ENCODE measurements around the gene MARK3. TPM values are rescaled to one million over a fixed set of nuclear protein-coding genes. Genes with fewer than 3 reads are reported as not detected.

Gene MARK3
- total RNA-seq, 1 experiment from 2014 or later: 72.5 TPM

DNA sequence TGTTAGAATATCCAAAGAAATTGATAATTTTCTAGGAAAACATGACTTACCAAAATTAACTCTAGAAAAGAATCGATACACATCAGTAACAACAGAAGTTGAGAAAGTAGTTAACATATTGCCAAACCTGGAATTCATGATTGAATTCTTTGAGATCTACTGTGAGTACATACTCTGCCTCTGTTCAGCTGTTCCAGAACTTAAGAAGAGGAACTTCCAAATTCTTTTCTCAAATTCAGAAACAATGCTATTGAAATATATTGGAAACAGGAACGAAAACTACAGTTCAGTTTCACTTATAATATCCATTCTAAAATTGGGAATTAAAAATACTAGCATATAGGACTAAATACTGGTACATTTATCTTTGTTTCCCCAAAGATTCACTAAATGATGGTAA, 57.9 kb downstream of the MARK3 start:
- H3K27me3 ChIP-seq (ENCODE audit: insufficient read depth, low read length): no peaks in the 10 kb centered on the region
- POLR2A ChIA-PET: no interaction called here
- CTCF ChIA-PET: no interaction called here

DNA sequence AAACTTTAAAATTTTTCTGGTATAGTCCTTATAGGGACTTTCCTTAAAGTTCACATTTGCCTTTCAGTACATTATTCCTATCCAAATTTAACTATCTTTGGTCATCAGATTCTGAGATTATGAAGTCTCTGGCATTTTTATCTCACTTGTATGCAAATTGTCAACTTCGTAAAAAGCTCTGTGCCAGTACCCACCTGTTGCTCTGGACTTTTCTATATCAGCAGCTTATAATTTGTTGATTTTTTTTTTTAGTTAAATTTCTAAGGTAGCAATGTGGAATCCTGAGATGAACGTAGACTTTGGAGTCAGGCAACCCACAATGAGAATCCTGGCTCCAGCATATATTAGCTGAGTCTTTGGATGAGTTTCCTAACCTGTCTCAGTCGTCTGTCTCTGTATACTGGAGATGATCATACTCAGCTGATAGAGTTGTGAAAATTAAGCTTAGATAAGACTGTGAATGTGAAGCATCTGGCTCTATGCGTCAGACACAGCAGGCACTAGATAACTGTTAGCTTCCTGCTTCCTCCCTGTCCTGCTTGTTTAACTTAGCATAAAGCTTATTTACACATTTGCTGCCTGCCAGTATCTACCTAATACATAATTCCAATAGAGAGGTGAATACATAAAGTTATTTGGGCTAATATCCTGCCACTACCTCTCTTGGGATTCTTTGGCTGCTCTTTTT, 59.8 kb downstream of the MARK3 start:
- ATAC-seq (no peak), DNase-seq (ENCODE audit: low read depth, low spot score) (no peak)
- intact Hi-C loops (cut with micrococcal nuclease): no loop called here
- ChIA-PET CTCF (no interaction called here), RAD21 (ENCODE audit: low non-redundant PET in 1 of 2, low total read pairs in 2 of 2, uncharacterized antibody in 2 of 2, unreplicated experiment in 2 of 2) (no interaction called here), POLR2A (no interaction called here)
- Histone ChIP-seq H3K79me2 (ENCODE audit: insufficient read depth, low read length) (peaks cover 80% of the 10 kb centered on the region), H3K27me3 (ENCODE audit: insufficient read depth, low read length) (no peaks in the 10 kb centered on the region), H3K4me1 (ENCODE audit: control insufficient read depth in 1 of 2, insufficient read depth in 2 of 2, low read length in 2 of 2) (no peaks in the 10 kb centered on the region), H3K27ac (ENCODE audit: low read depth, low read length) (no peak overlapping the region), H2AFZ (ENCODE audit: low read depth, low read length, poor library complexity, severe bottlenecking) (no peak overlapping the region), H4K20me1 (ENCODE audit: insufficient read depth) (peaks cover 6% of the 10 kb centered on the region; the same call in 1 of the 2 replicates), H3K4me2 (ENCODE audit: low read length) (no peak overlapping the region), H3K9ac (ENCODE audit: low read length) (no peak overlapping the region), H3K9me3 (ENCODE audit: control insufficient read depth in 1 of 2, insufficient read depth in 1 of 2, low read depth in 1 of 2, low read length in 2 of 2) (no peaks in the 10 kb centered on the region), H3K9me2 (ENCODE audit: insufficient read depth) (no peaks in the 10 kb centered on the region), H3K36me3 (ENCODE audit: control insufficient read depth in 1 of 2, insufficient read depth in 2 of 2, low read length in 2 of 2) (no peaks in the 10 kb centered on the region; a peak in 1 of 4 replicates), H3K4me3 (replicated peaks in 1 of 2; ENCODE audit: low read depth in 1 of 2, low read length in 2 of 2) (no peak overlapping the region)
- no TSS peak for BruUV-seq (replicated peaks)
- TF ChIP-seq SIN3A (IDR thresholded peaks at IDR 0.05; ENCODE audit: low read depth) (no peak), ZNF274 (IDR thresholded peaks at IDR 0.05; ENCODE audit: low read depth, low read length) (no peak), EZH2 (IDR thresholded peaks at IDR 0.05) (no peak), POLR2AphosphoS5 (IDR thresholded peaks at IDR 0.05; ENCODE audit: low read depth, low read length) (no peak), JUND (IDR thresholded peaks at IDR 0.05) (no peak), YY1 (IDR thresholded peaks at IDR 0.05; ENCODE audit: extremely low read depth, insufficient replicate concordance, low read depth, low read length) (no peak), RAD21 (IDR thresholded peaks at IDR 0.05; ENCODE audit: low read depth) (no peak), CBX3 (IDR thresholded peaks at IDR 0.05; ENCODE audit: low read depth) (no peak), SP1 (IDR thresholded peaks at IDR 0.05; ENCODE audit: low read depth) (no peak), FOSL1 (IDR thresholded peaks at IDR 0.05; ENCODE audit: low read depth) (no peak), ELF1 (IDR thresholded peaks at IDR 0.05; ENCODE audit: borderline replicate concordance, low read depth) (no peak), ZFX (IDR thresholded peaks at IDR 0.05) (no peak), SRF (IDR thresholded peaks at IDR 0.05; ENCODE audit: low read depth) (no peak)
- TF ChIP-seq, protein P1, sequence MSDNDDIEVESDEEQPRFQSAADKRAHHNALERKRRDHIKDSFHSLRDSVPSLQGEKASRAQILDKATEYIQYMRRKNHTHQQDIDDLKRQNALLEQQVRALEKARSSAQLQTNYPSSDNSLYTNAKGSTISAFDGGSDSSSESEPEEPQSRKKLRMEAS (IDR thresholded peaks at IDR 0.05): no peak

More for the DNA sequence above, 57.9 kb downstream of the MARK3 start:
- RAD21 ChIA-PET (ENCODE audit: low non-redundant PET in 1 of 2, low total read pairs in 2 of 2, uncharacterized antibody in 2 of 2, unreplicated experiment in 2 of 2): no interaction called here
- Histone ChIP-seq H3K9me2 (ENCODE audit: insufficient read depth) (no peaks in the 10 kb centered on the region), H3K9me3 (ENCODE audit: control insufficient read depth in 1 of 2, insufficient read depth in 1 of 2, low read depth in 1 of 2, low read length in 2 of 2) (no peaks in the 10 kb centered on the region), H3K36me3 (ENCODE audit: control insufficient read depth in 1 of 2, insufficient read depth in 2 of 2, low read length in 2 of 2) (peaks cover 3 to 6% of the 10 kb centered on the region in 2 experiments; a peak in 2 of 4 replicates), H3K79me2 (ENCODE audit: insufficient read depth, low read length) (peaks cover 86% of the 10 kb centered on the region), H3K4me1 (ENCODE audit: control insufficient read depth in 1 of 2, insufficient read depth in 2 of 2, low read length in 2 of 2) (no peaks in the 10 kb centered on the region), H3K27ac (ENCODE audit: low read depth, low read length) (no peak overlapping the region), H2AFZ (ENCODE audit: low read depth, low read length, poor library complexity, severe bottlenecking) (no peak overlapping the region), H3K4me2 (ENCODE audit: low read length) (no peak overlapping the region), H3K9ac (ENCODE audit: low read length) (no peak overlapping the region), H3K4me3 (replicated peaks in 1 of 2; ENCODE audit: low read depth in 1 of 2, low read length in 2 of 2) (no peak overlapping the region), H4K20me1 (ENCODE audit: insufficient read depth) (0 out of 2 replicates have a peak, but pooled peaks cover under 1% of the 10 kb centered on the region)
- intact Hi-C loops (cut with micrococcal nuclease): no loop called here
- no TSS peak for BruUV-seq (replicated peaks)
- no peak for DNase-seq (ENCODE audit: low read depth, low spot score)
- no peak for TF ChIP-seq SP1 (IDR thresholded peaks at IDR 0.05; ENCODE audit: low read depth)
- no peak for TF ChIP-seq YY1 (IDR thresholded peaks at IDR 0.05; ENCODE audit: extremely low read depth, insufficient replicate concordance, low read depth, low read length)
- TF ChIP-seq FOSL1 (IDR thresholded peaks at IDR 0.05; ENCODE audit: low read depth): no peak
- no peak for TF ChIP-seq TCF7L2 (IDR thresholded peaks at IDR 0.05; ENCODE audit: borderline replicate concordance, extremely low read depth, insufficient read depth, insufficient read length)
- TF ChIP-seq, protein P2, sequence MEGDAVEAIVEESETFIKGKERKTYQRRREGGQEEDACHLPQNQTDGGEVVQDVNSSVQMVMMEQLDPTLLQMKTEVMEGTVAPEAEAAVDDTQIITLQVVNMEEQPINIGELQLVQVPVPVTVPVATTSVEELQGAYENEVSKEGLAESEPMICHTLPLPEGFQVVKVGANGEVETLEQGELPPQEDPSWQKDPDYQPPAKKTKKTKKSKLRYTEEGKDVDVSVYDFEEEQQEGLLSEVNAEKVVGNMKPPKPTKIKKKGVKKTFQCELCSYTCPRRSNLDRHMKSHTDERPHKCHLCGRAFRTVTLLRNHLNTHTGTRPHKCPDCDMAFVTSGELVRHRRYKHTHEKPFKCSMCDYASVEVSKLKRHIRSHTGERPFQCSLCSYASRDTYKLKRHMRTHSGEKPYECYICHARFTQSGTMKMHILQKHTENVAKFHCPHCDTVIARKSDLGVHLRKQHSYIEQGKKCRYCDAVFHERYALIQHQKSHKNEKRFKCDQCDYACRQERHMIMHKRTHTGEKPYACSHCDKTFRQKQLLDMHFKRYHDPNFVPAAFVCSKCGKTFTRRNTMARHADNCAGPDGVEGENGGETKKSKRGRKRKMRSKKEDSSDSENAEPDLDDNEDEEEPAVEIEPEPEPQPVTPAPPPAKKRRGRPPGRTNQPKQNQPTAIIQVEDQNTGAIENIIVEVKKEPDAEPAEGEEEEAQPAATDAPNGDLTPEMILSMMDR (IDR thresholded peaks at IDR 0.05 in 2 of 3, conservative IDR thresholded peaks at IDR 0.05 in 1 of 3; ENCODE audit: borderline replicate concordance in 1 of 3, insufficient read depth in 1 of 3, low read depth in 2 of 3, low read length in 2 of 3): no peak
- ATAC-seq: no peak
